Measurements from ENCODE around the gene AWAT1. TPM values are rescaled to one million over a fixed set of nuclear protein-coding genes. Genes with fewer than 3 reads are reported as not detected.

AWAT1 gene
- polyA plus RNA-seq, 1 donor from 2014 or later: not detected

- no peaks in the 10 kb centered on the region for H3K9me3 ChIP-seq (ENCODE audit: low read length)
- no peaks in the 10 kb centered on the region for H3K79me2 ChIP-seq (replicated peaks; ENCODE audit: insufficient read depth, low read length)
- no peak within 1 kb of the TSS for H3K27ac ChIP-seq (ENCODE audit: low read length)
- no peak within 1 kb of the TSS for H3K4me2 ChIP-seq (ENCODE audit: low read length)
- H3K4me3 ChIP-seq (ENCODE audit: low read length): no peak within 1 kb of the TSS
- TF ChIP-seq TAF1 (IDR thresholded peaks at IDR 0.05; ENCODE audit: low read depth) (no peak), EZH2 (IDR thresholded peaks at IDR 0.05; ENCODE audit: borderline replicate concordance, insufficient read depth, low read length, poor library complexity, severe bottlenecking) (no peak), CTCF (IDR thresholded peaks at IDR 0.05; ENCODE audit: poor library complexity, severe bottlenecking) (no peak), REST (IDR thresholded peaks at IDR 0.05; ENCODE audit: borderline replicate concordance) (no peak), POLR2AphosphoS5 (IDR thresholded peaks at IDR 0.05) (no peak), MXI1 (conservative IDR thresholded peaks at IDR 0.05; ENCODE audit: poor library complexity, severe bottlenecking) (no peak), EP300 (conservative IDR thresholded peaks at IDR 0.05; ENCODE audit: poor library complexity, severe bottlenecking) (no peak), SMC3 (conservative IDR thresholded peaks at IDR 0.05; ENCODE audit: poor library complexity) (no peak), RAD21 (conservative IDR thresholded peaks at IDR 0.05) (no peak)
- H2AFZ ChIP-seq (ENCODE audit: low read depth, low read length): no peak within 1 kb of the TSS
- no peaks in the 10 kb centered on the region for H3K27me3 ChIP-seq (ENCODE audit: insufficient read depth, low read depth, low read length)
- H3K9ac ChIP-seq (ENCODE audit: low read length): no peak within 1 kb of the TSS
- H3K36me3 ChIP-seq (ENCODE audit: insufficient read depth, low read length): no peaks in the 10 kb centered on the region
- no peaks in the 10 kb centered on the region for H3K9me2 ChIP-seq (ENCODE audit: insufficient read depth, low read length)
- no peaks in the 10 kb centered on the region for H3F3A ChIP-seq (ENCODE audit: insufficient read depth, low read length, poor library complexity, severe bottlenecking)
- H4K20me1 ChIP-seq (ENCODE audit: insufficient read depth): no peaks in the 10 kb centered on the region
Measured at GRCh38 chrX:70281951-70282350, 47.5 kb downstream of the AWAT1 start, which contains the start of gene RAB41. Gene RAB41, plus strand, starts transcription at chrX:70282172. Its CDS starts 46 bp downstream, at chrX:70282218.

- Histone ChIP-seq H3K36me3 (ENCODE audit: insufficient read depth, low read length) (no peaks in the 10 kb centered on the region), H3K9ac (ENCODE audit: low read length) (peak overlapping the region; percentile 65), H2AFZ (ENCODE audit: low read depth, low read length) (peak overlapping the region; percentile 21), H3K4me2 (ENCODE audit: low read length) (peak overlapping the region; percentile 44), H3K27ac (ENCODE audit: low read length) (no peak overlapping the region), H3F3A (ENCODE audit: insufficient read depth, low read length, poor library complexity, severe bottlenecking) (no peaks in the 10 kb centered on the region), H3K79me2 (replicated peaks; ENCODE audit: insufficient read depth, low read length) (peaks cover 15% of the 10 kb centered on the region), H4K20me1 (ENCODE audit: insufficient read depth) (no peaks in the 10 kb centered on the region), H3K9me2 (ENCODE audit: insufficient read depth, low read length) (no peaks in the 10 kb centered on the region), H3K4me3 (ENCODE audit: low read length) (peak overlapping the region; percentile 73), H3K9me3 (ENCODE audit: low read length) (no peaks in the 10 kb centered on the region), H3K27me3 (ENCODE audit: insufficient read depth, low read depth, low read length) (no peaks in the 10 kb centered on the region)
- TF ChIP-seq RAD21 (conservative IDR thresholded peaks at IDR 0.05): no peak
- TF ChIP-seq EP300 (conservative IDR thresholded peaks at IDR 0.05; ENCODE audit: poor library complexity, severe bottlenecking): no peak
- TF ChIP-seq EZH2 (IDR thresholded peaks at IDR 0.05; ENCODE audit: borderline replicate concordance, insufficient read depth, low read length, poor library complexity, severe bottlenecking): no peak
- TF ChIP-seq REST (IDR thresholded peaks at IDR 0.05; ENCODE audit: borderline replicate concordance): no peak
- no peak for TF ChIP-seq TAF1 (IDR thresholded peaks at IDR 0.05; ENCODE audit: low read depth)
- no peak for TF ChIP-seq POLR2AphosphoS5 (IDR thresholded peaks at IDR 0.05)
- no peak for TF ChIP-seq SMC3 (conservative IDR thresholded peaks at IDR 0.05; ENCODE audit: poor library complexity)
- TF ChIP-seq MXI1 (conservative IDR thresholded peaks at IDR 0.05; ENCODE audit: poor library complexity, severe bottlenecking): no peak
- no peak for TF ChIP-seq CTCF (IDR thresholded peaks at IDR 0.05; ENCODE audit: poor library complexity, severe bottlenecking)
Measured at GRCh38 chrX:70289168-70289792, 54.8 kb downstream of the AWAT1 start.

All from neural cell (in vitro differentiated cells).